Loucy (cell line): ENCODE results near the gene IL10RB.

Experiments used
- H2AFZ ChIP-seq: fragments of 200-600 bp; sonication (generic); 2 replicates; pipeline ENCODE4 v1.6.0; 2016; ENCODE audit warnings: antibody characterized with exemption, mild to moderate bottlenecking, low read length, moderate library complexity
- H3F3A ChIP-seq: fragments of 200-600 bp; 2 replicates; pipeline ENCODE4 v1.6.0; 2016; ENCODE audit warnings: antibody characterized with exemption, low read depth, mild to moderate bottlenecking
- H3K27me3 ChIP-seq: fragments of 200-600 bp; sonication (generic); 2 replicates; pipeline ENCODE4 v1.6.1; 2014; ENCODE audit warnings: low read length, mild to moderate bottlenecking; ENCODE audit not compliant: insufficient read depth, poor library complexity, severe bottlenecking
- H3K36me3 ChIP-seq: fragments of 200-600 bp; sonication (generic); 2 replicates; pipeline ENCODE4 v1.6.1; 2016; ENCODE audit warnings: low read length; ENCODE audit not compliant: insufficient read depth
- H3K4me1 ChIP-seq: fragments of 200-600 bp; sonication (generic); 2 replicates; pipeline ENCODE4 v1.5.1; 2014; ENCODE audit warnings: low read length, mild to moderate bottlenecking; ENCODE audit not compliant: insufficient read depth, poor library complexity, severe bottlenecking
- H3K4me2 ChIP-seq: fragments of 200-600 bp; sonication (generic); 2 replicates; pipeline ENCODE4 v1.6.0; 2014; ENCODE audit warnings: antibody characterized with exemption, low read length, low read depth, mild to moderate bottlenecking; ENCODE audit not compliant: poor library complexity, severe bottlenecking
- H3K4me3 ChIP-seq: fragments of 200-600 bp; sonication (generic); 2 replicates; pipeline ENCODE4 v1.5.1; 2014; ENCODE audit warnings: low read length, mild to moderate bottlenecking, mixed read lengths; ENCODE audit not compliant: poor library complexity, severe bottlenecking
- H3K79me2 ChIP-seq: fragments of 200-600 bp; sonication (generic); 2 replicates; pipeline ENCODE4 v1.6.1; 2014; ENCODE audit warnings: low read length; ENCODE audit not compliant: insufficient read depth
- H3K9ac ChIP-seq: fragments of 200-600 bp; sonication (generic); 2 replicates; pipeline ENCODE4 v1.6.0; 2014; ENCODE audit warnings: mild to moderate bottlenecking, low read depth, low read length, moderate library complexity; ENCODE audit not compliant: poor library complexity, severe bottlenecking
- H3K9me2 ChIP-seq: fragments of 200-600 bp; sonication (generic); replicated peaks from 2 replicates; pipeline ENCODE4 v1.6.1; 2016; ENCODE audit warnings: low read depth, low read length, mixed read lengths
- H3K9me3 ChIP-seq: fragments of 200-600 bp; sonication (generic); 2 replicates; pipeline ENCODE4 v1.6.1; 2014; ENCODE audit warnings: mild to moderate bottlenecking, antibody characterized with exemption, low read length, low read depth; ENCODE audit not compliant: insufficient read depth
- H4K20me1 ChIP-seq: fragments of 200-600 bp; sonication (generic); 2 replicates; pipeline ENCODE4 v1.6.0; 2014; ENCODE audit warnings: antibody characterized with exemption, low read length, mild to moderate bottlenecking; ENCODE audit not compliant: insufficient read depth, poor library complexity, severe bottlenecking
- CTCF ChIP-seq: fragments of 200-600 bp; sonication (generic); conservative IDR thresholded peaks from 2 replicates; pipeline ENCODE4 v1.5.1; 2014; ENCODE audit warnings: mild to moderate bottlenecking, antibody characterized with exemption, low read length
- EZH2phosphoT487 ChIP-seq: fragments of 200-600 bp; IDR thresholded peaks from 2 replicates; pipeline ENCODE4 v1.6.1; 2018; ENCODE audit warnings: antibody characterized with exemption, mild to moderate bottlenecking, moderate library complexity, borderline replicate concordance

IL10RB gene

DNA sequence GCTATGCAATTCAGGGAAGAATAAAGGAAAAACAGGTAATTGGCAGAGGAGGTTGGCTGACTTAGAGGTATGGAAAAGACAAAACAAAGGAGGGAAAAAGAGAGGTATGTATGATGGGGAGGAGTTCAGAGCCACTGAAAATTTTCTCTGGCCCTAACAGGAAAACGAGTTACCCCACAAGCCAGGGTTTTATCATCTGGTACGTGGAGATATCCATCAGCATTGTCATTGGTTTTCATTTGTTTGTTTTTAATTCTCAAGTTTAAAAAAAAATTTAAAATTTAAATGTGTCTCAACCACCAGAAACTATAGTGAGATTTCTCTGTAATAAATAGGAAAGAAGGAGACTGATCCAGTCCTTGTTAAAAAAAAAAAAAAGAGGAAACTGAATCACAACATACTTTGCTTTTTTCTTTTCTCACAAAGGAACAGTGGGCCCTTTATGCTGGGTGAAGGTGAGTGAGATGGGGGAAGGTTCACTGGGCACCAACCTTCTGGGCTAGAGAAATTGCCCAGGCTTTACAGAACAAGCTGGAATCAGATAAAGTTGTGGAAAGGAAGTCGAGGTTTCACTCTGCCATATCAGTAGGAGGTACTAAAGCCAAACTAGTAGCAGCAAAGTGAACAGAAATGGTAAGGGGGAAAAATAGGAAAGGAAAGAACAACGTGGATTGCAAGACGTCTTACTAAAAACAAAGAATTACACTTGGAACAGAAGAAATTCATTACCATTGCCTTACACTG lies 33.7 kb upstream of the IL10RB start:
- Histone ChIP-seq H3F3A (no peaks in the 10 kb centered on the region), H3K9ac (peak overlapping the region; percentile 97), H2AFZ (no peak overlapping the region), H3K4me3 (peak overlapping the region; percentile 95), H3K79me2 (peaks cover 82% of the 10 kb centered on the region), H3K9me3 (no peaks in the 10 kb centered on the region), H3K4me2 (peak overlapping the region; percentile 90), H3K36me3 (no peaks in the 10 kb centered on the region; the same call in 1 of the 2 replicates), H3K4me1 (peaks cover 64% of the 10 kb centered on the region), H4K20me1 (peaks cover 44% of the 10 kb centered on the region), H3K9me2 (no peaks in the 10 kb centered on the region), H3K27me3 (peaks cover 5% of the 10 kb centered on the region)
- TF ChIP-seq CTCF (no peak; the same call in 1 of the 2 replicates), EZH2phosphoT487 (no peak)

GRCh38 chr21:33234635-33235520 lies 31.3 kb upstream of the IL10RB start:
- Histone ChIP-seq H2AFZ (no peak overlapping the region), H3K27me3 (peaks cover 5% of the 10 kb centered on the region), H3K36me3 (no peaks in the 10 kb centered on the region; the same call in none of the 2 replicates), H4K20me1 (peaks cover 54% of the 10 kb centered on the region), H3K9ac (peak overlapping the region; percentile 97), H3K9me3 (no peaks in the 10 kb centered on the region), H3K9me2 (no peaks in the 10 kb centered on the region), H3K4me2 (peak overlapping the region; percentile 90), H3K4me1 (peaks cover 82% of the 10 kb centered on the region), H3F3A (no peaks in the 10 kb centered on the region), H3K79me2 (peaks cover 99% of the 10 kb centered on the region), H3K4me3 (peak overlapping the region; percentile 95)
- TF ChIP-seq CTCF (no peak), EZH2phosphoT487 (no peak)

GRCh38 chr21:33236013-33236686 lies 30.0 kb upstream of the IL10RB start:
- peak overlapping the region; percentile 55 for H3K4me2 ChIP-seq
- H3K27me3 ChIP-seq = no peaks in the 10 kb centered on the region
- no peaks in the 10 kb centered on the region for H3K9me3 ChIP-seq
- H3K9ac ChIP-seq = peak overlapping the region; percentile 42
- no peaks in the 10 kb centered on the region for H3K9me2 ChIP-seq
- H3K4me3 ChIP-seq = peak overlapping the region; percentile 56
- H3K4me1 ChIP-seq = peaks cover 92% of the 10 kb centered on the region
- H3F3A ChIP-seq = no peaks in the 10 kb centered on the region
- peaks cover 99% of the 10 kb centered on the region for H3K79me2 ChIP-seq
- TF ChIP-seq CTCF (no peak), EZH2phosphoT487 (no peak)
- H4K20me1 ChIP-seq = peaks cover 42% of the 10 kb centered on the region
- H2AFZ ChIP-seq = no peak overlapping the region
- no peaks in the 10 kb centered on the region; the same call in none of the 2 replicates for H3K36me3 ChIP-seq
